Activated naive CD4-positive, alpha-beta T cell treated with anti-CD3 and anti-CD28 coated beads, Interleukin-2, amount 50 U/mL, for 72 hours (primary cell): ENCODE measurements around the gene RUNX2. TPM values are rescaled to one million over a fixed set of nuclear protein-coding genes. Genes with fewer than 3 reads are reported as not detected.

Experiments used
- ATAC-seq, 2 donors: fragments of 150-1000 bp; cut with Tn5 transposase; 2 replicates each; pipeline ENCODE4 v1.10.0; 2021; ENCODE audit warnings: mild to moderate bottlenecking in 2 of 2, moderate library complexity in 2 of 2
- DNase-seq, 2 donors: peaks; one replicate each; pipeline ENCODE4 v3.0.0; 2021 to 2022; ENCODE audit warnings: low spot score in 2 of 2
- H3K27ac Mint-ChIP-seq, 2 donors: one replicate each; pipeline ENCODE4 v1.8.0; 2022; ENCODE audit warnings: mild to moderate bottlenecking in 2 of 2, mixed read lengths in 2 of 2
- H3K36me3 Mint-ChIP-seq, 2 donors: one replicate each; pipeline ENCODE4 v1.8.0; 2022; ENCODE audit warnings: mixed read lengths in 2 of 2
- H3K9me3 Mint-ChIP-seq, 2 donors: one replicate each; pipeline ENCODE4 v1.8.0; 2022; ENCODE audit warnings: mixed read lengths in 2 of 2
- total RNA-seq, 2 donors: library from RNA; stranded (reverse); gene quantifications; one replicate each; pipeline ENCODE4 v1.2.3, GENCODE V29; 2022

Gene RUNX2
- total RNA-seq, 2 donors from 2014 or later, result 9.5 to 20.8 TPM

DNA sequence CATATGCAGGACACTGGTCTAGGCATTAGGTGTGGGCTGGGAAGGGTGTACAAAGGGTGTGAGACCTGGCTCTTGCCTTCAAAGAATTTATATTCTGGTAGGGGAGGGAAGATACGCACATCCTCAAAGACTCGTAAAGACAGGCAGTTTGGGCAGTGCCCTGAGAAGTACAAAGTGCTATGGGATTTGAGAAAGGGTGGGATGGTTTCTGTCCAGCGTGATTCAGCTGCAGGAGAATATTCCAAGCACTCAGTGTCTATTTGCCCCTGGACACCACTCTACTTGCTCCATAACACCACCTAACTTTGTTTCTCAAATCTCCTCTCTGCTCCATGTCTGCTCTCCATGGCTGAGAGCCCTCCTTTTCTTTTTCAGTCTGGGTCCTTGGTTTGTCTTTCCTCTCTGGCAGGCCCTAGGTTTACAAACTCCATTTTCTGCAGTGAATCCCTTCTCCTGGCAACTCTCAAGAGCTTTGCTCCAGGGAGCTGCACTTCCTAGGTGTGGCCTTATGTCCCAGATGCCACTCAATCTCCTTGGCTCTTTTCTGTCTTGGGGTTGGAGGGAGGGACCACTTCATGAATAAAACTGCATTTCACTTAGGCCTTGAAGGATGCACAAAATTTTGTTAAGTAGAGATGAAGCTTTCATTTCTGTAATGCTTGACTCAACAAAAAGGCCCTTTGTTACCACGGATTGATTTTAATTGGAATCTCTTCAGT lies 377.2 kb downstream of the RUNX2 start:
- H3K27ac Mint-ChIP-seq, result no peak overlapping the region
- DNase-seq (no peak), ATAC-seq (no peak)
- H3K9me3 Mint-ChIP-seq, result peaks cover 0 to 3% of the 10 kb centered on the region in 2 donors
- H3K36me3 Mint-ChIP-seq, result no peaks in the 10 kb centered on the region

DNA sequence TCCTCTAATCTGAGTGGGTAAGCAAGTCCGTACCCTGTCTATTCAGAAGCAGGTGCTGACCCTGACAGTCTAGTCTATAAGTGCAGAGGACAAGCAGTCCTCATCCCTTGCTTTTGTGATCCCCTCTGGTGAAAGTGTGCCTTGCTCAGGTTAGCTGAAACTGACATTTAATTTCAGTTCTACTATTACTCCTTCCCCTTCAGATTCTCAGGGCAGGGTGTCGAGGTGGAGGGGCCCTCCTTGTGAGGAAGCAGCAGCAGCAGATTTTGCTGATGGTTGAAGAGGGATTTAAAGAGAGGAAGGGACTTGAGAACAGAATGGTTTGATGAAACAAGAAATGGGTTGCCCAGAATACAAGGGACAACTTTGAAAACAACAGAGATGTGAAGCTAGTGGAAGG lies 378.2 kb downstream of the RUNX2 start:
- H3K36me3 Mint-ChIP-seq, result no peaks in the 10 kb centered on the region
- peaks cover 0 to 3% of the 10 kb centered on the region in 2 donors for H3K9me3 Mint-ChIP-seq
- ATAC-seq (peak in 1 of 2 donors; percentile 32), DNase-seq (peak in 1 of 2 donors; percentile 24)
- H3K27ac Mint-ChIP-seq, result no peak overlapping the region

DNA sequence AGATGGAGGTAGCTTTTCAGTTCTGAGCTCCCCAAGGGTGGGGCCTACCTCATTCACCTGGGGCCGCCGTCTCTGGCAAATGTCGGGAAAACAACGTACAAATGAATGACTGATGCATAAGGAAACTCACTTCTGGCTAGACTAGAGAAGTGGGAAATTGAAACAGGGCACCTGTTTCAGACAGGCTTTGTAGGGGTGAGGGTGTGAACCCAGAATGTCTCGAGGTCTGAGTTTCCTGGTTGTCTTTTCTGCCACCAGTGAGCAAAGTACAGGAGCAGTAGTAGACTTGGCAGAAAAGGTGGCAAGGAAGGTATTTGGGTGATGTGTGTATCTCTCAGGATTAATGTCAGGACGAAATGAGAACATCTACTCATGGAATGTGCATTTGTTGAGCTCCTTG lies 379.0 kb downstream of the RUNX2 start:
- DNase-seq (no peak), ATAC-seq (no peak)
- H3K9me3 Mint-ChIP-seq, result peaks cover 0 to 3% of the 10 kb centered on the region in 2 donors
- H3K27ac Mint-ChIP-seq, result no peak overlapping the region
- H3K36me3 Mint-ChIP-seq, result no peaks in the 10 kb centered on the region

DNA sequence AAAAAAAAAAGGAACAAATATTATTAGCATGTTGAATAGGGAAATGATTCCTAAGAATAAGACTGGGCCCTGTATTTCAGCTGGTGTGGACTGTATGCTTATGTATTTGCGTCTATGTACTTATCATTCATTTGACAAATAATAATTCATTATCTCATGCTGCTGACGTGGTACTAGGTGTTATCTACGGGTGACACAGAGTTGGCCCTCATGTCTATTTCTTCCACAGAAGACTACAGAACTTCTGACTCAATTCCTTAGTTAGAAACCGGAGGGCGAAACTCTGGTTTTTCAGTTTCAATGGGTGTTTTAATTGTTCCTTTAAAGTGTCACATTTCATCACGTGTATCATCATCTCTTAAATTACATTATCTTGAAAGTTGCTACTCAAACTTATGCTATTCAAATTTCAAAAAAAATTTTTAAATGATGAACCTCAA lies 381.7 kb downstream of the RUNX2 start:
- DNase-seq (peak in 1 of 2 donors; percentile 46), ATAC-seq (peak; percentile 62 to 74)
- Mint-ChIP-seq H3K36me3 (no peaks in the 10 kb centered on the region), H3K27ac (peak overlapping the region in 1 of 2 donors; percentile 94), H3K9me3 (peaks cover 0 to 3% of the 10 kb centered on the region in 2 donors)

DNA sequence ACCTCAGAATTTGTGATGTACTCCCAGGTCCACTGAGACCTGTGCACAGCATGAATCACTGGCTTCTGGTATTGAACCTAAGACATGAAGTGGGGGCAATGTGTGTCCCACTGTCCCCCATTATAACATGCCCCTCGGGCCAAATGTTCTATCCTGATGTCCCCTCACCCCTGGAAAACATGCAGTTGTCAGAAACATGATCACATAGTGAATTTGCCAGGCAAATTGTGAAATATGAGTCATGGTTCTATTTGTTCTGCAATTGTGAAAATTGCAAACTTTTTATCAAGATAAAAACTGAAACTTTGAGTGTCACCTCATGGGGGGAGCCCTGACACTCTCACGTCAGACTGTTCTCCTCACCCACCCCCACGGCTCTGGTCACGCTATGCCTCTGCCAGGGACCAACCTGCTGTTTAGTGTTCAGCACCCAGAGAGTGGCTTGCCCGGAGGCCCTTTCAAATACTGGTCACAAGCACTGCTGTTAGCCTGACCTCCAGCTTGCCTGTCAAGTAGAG lies 382.2 kb downstream of the RUNX2 start:
- peak overlapping the region in 1 of 2 donors; percentile 94 for H3K27ac Mint-ChIP-seq
- DNase-seq, result peak; percentile 82 to 91
- ATAC-seq, result peak; percentile 82 to 88
- H3K36me3 Mint-ChIP-seq, result no peaks in the 10 kb centered on the region
- H3K9me3 Mint-ChIP-seq, result peaks cover 0 to 3% of the 10 kb centered on the region in 2 donors

DNA sequence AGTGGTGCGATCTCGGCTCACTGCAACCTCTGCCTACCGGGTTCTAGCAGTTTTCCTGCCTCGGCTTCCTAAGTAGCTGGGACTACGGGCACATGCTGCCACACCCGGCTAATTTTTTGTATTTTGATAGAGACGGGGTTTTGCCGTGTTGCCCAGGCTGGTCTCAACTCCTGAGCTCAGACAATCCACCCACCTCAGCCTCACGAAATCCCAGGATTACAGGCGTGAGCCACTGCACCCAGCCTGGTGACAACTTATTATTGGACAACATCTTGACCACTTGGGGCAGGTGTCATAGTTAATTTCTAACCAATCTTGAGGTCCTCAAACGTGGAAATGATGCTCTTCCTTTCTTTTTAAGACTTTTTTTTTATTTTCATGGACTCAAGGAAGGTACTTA lies 383.9 kb downstream of the RUNX2 start:
- no peak for DNase-seq
- no peak for ATAC-seq
- Mint-ChIP-seq H3K27ac (peak overlapping the region in 1 of 2 donors; percentile 95), H3K36me3 (no peaks in the 10 kb centered on the region), H3K9me3 (peaks cover 0 to 3% of the 10 kb centered on the region in 2 donors)

DNA sequence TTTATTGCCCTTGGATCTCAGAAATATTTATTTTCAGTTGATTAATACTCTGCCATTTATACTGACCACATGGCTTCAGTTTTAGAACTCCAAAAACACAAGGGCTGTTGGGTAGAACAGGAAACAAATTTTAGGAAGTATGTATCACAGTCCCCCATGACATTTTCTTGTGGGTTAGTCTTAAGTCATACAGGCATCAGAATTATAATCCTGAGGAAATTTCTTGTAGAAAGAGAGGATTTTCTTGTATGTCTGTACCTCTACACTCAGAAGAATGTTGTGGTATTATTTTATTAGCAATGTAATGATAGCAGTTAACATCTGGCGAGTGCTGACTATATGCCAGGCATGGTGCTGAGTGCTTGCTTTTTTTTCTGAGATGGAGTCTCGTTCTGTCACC lies 384.7 kb downstream of the RUNX2 start:
- ATAC-seq (no peak), DNase-seq (no peak)
- H3K36me3 Mint-ChIP-seq, result no peaks in the 10 kb centered on the region
- peaks cover 0 to 3% of the 10 kb centered on the region in 2 donors for H3K9me3 Mint-ChIP-seq
- H3K27ac Mint-ChIP-seq, result peak overlapping the region in 1 of 2 donors; percentile 95

Other genes with a start within 250 kb of the RUNX2 start
- gene SUPT3H, start 49.6 kb downstream of the RUNX2 start, total RNA-seq, result 10 to 100 TPM; 14.3 to 20.1 TPM